Measurements from ENCODE around the gene MXD3.
"Not testable (repeated sequence)": the region's sequence is repeated elsewhere in the genome, so short reads cannot be mapped to it uniquely, and the experiment has no call there.

Gene MXD3

GRCh38 chr5:177343777-177344176, 32.1 kb upstream of the MXD3 start:
- no peak overlapping the region for H3K27ac ChIP-seq (ENCODE audit: low read length)
- no peaks in the 10 kb centered on the region for H3K27me3 ChIP-seq (ENCODE audit: control insufficient read depth, insufficient read depth, low read length)
- H3K36me3 ChIP-seq (ENCODE audit: control insufficient read depth, insufficient read depth, low read length): peaks cover under 1% of the 10 kb centered on the region; the same call in 1 of the 2 replicates
- WGBS (ENCODE audit: insufficient coverage, insufficient read length): no CpG with 5 or more reads among the region's 6 CpGs
- H3K4me3 ChIP-seq (ENCODE audit: low read length): no peak overlapping the region
- no peak for DNase-seq (ENCODE audit: low read depth, low spot score)
- no peaks in the 10 kb centered on the region for H3K4me1 ChIP-seq (ENCODE audit: control insufficient read depth, insufficient read depth, low read length)
- H3K9me3 ChIP-seq (ENCODE audit: control insufficient read depth, insufficient read depth, low read length): no peaks in the 10 kb centered on the region

GRCh38 chr5:177343000-177343399, 31.3 kb upstream of the MXD3 start:
- no CpG with 5 or more reads among the region's 14 CpGs for WGBS (ENCODE audit: insufficient coverage, insufficient read length)
- not testable (repeated sequence) for H3K36me3 ChIP-seq (ENCODE audit: control insufficient read depth, insufficient read depth, low read length)

GRCh38 chr5:177339107-177339638, 27.5 kb upstream of the MXD3 start:
- WGBS (ENCODE audit: insufficient coverage, insufficient read length): no CpG with 5 or more reads among the region's 11 CpGs
- no peak for DNase-seq (ENCODE audit: low read depth, low spot score)
- Histone ChIP-seq H3K36me3 (ENCODE audit: control insufficient read depth, insufficient read depth, low read length) (peaks cover 29% of the 10 kb centered on the region), H3K27ac (ENCODE audit: low read length) (no peak overlapping the region), H3K4me3 (ENCODE audit: low read length) (no peak overlapping the region), H3K4me1 (ENCODE audit: control insufficient read depth, insufficient read depth, low read length) (peaks cover 2% of the 10 kb centered on the region; the same call in 1 of the 2 replicates), H3K9me3 (ENCODE audit: control insufficient read depth, insufficient read depth, low read length) (no peaks in the 10 kb centered on the region), H3K27me3 (ENCODE audit: control insufficient read depth, insufficient read depth, low read length) (no peaks in the 10 kb centered on the region)

More at GRCh38 chr5:177343000-177343399, 31.3 kb upstream of the MXD3 start:
- not testable (repeated sequence) for DNase-seq (ENCODE audit: low read depth, low spot score); H3K4me3 ChIP-seq (ENCODE audit: low read length); H3K4me1 ChIP-seq (ENCODE audit: control insufficient read depth, insufficient read depth, low read length); H3K27me3 ChIP-seq (ENCODE audit: control insufficient read depth, insufficient read depth, low read length); H3K27ac ChIP-seq (ENCODE audit: low read length); H3K9me3 ChIP-seq (ENCODE audit: control insufficient read depth, insufficient read depth, low read length)

GRCh38 chr5:177338251-177339106, 26.8 kb upstream of the MXD3 start:
- H3K27me3 ChIP-seq (ENCODE audit: control insufficient read depth, insufficient read depth, low read length): no peaks in the 10 kb centered on the region
- no CpG with 5 or more reads among the region's 22 CpGs for WGBS (ENCODE audit: insufficient coverage, insufficient read length)
- no peak overlapping the region for H3K4me3 ChIP-seq (ENCODE audit: low read length)
- H3K9me3 ChIP-seq (ENCODE audit: control insufficient read depth, insufficient read depth, low read length): no peaks in the 10 kb centered on the region
- peaks cover 35% of the 10 kb centered on the region for H3K36me3 ChIP-seq (ENCODE audit: control insufficient read depth, insufficient read depth, low read length)
- H3K4me1 ChIP-seq (ENCODE audit: control insufficient read depth, insufficient read depth, low read length): peaks cover 2% of the 10 kb centered on the region; the same call in 1 of the 2 replicates
- no peak for DNase-seq (ENCODE audit: low read depth, low spot score)
- H3K27ac ChIP-seq (ENCODE audit: low read length): no peak overlapping the region

GRCh38 chr5:177336603-177337494, 25.2 kb upstream of the MXD3 start:
- DNase-seq (ENCODE audit: low read depth, low spot score): no peak
- H3K36me3 ChIP-seq (ENCODE audit: control insufficient read depth, insufficient read depth, low read length): peaks cover 41% of the 10 kb centered on the region
- H3K4me3 ChIP-seq (ENCODE audit: low read length): no peak overlapping the region
- no peak overlapping the region for H3K27ac ChIP-seq (ENCODE audit: low read length)
- no peaks in the 10 kb centered on the region for H3K27me3 ChIP-seq (ENCODE audit: control insufficient read depth, insufficient read depth, low read length)
- no CpG with 5 or more reads among the region's 36 CpGs for WGBS (ENCODE audit: insufficient coverage, insufficient read length)
- H3K4me1 ChIP-seq (ENCODE audit: control insufficient read depth, insufficient read depth, low read length): peaks cover 2% of the 10 kb centered on the region; the same call in 1 of the 2 replicates
- H3K9me3 ChIP-seq (ENCODE audit: control insufficient read depth, insufficient read depth, low read length): no peaks in the 10 kb centered on the region

- no peak overlapping the region for H3K4me3 ChIP-seq (ENCODE audit: low read length)
- H3K36me3 ChIP-seq (ENCODE audit: control insufficient read depth, insufficient read depth, low read length): peaks cover 41% of the 10 kb centered on the region
- H3K27me3 ChIP-seq (ENCODE audit: control insufficient read depth, insufficient read depth, low read length): no peaks in the 10 kb centered on the region
- H3K9me3 ChIP-seq (ENCODE audit: control insufficient read depth, insufficient read depth, low read length): no peaks in the 10 kb centered on the region
- WGBS (ENCODE audit: insufficient coverage, insufficient read length): no CpG with 5 or more reads among the region's 12 CpGs
- DNase-seq (ENCODE audit: low read depth, low spot score): no peak
- no peak overlapping the region for H3K27ac ChIP-seq (ENCODE audit: low read length)
- H3K4me1 ChIP-seq (ENCODE audit: control insufficient read depth, insufficient read depth, low read length): peaks cover 2% of the 10 kb centered on the region; the same call in 1 of the 2 replicates
Observed at GRCh38 chr5:177336112-177336511, 24.4 kb upstream of the MXD3 start.

- Histone ChIP-seq H3K4me3 (ENCODE audit: low read length) (no peak overlapping the region), H3K4me1 (ENCODE audit: control insufficient read depth, insufficient read depth, low read length) (peaks cover 2% of the 10 kb centered on the region; the same call in 1 of the 2 replicates), H3K27ac (ENCODE audit: low read length) (no peak overlapping the region), H3K27me3 (ENCODE audit: control insufficient read depth, insufficient read depth, low read length) (no peaks in the 10 kb centered on the region), H3K9me3 (ENCODE audit: control insufficient read depth, insufficient read depth, low read length) (no peaks in the 10 kb centered on the region), H3K36me3 (ENCODE audit: control insufficient read depth, insufficient read depth, low read length) (peaks cover 41% of the 10 kb centered on the region)
- WGBS (ENCODE audit: insufficient coverage, insufficient read length): no CpG with 5 or more reads among the region's 7 CpGs
- no peak for DNase-seq (ENCODE audit: low read depth, low spot score)
Observed at GRCh38 chr5:177335701-177336065, 24.0 kb upstream of the MXD3 start.

GRCh38 chr5:177334781-177335700, 23.3 kb upstream of the MXD3 start:
- DNase-seq (ENCODE audit: low read depth, low spot score): no peak
- Histone ChIP-seq H3K9me3 (ENCODE audit: control insufficient read depth, insufficient read depth, low read length) (no peaks in the 10 kb centered on the region), H3K27ac (ENCODE audit: low read length) (no peak overlapping the region), H3K4me3 (ENCODE audit: low read length) (no peak overlapping the region), H3K4me1 (ENCODE audit: control insufficient read depth, insufficient read depth, low read length) (peaks cover 2% of the 10 kb centered on the region; the same call in 1 of the 2 replicates), H3K27me3 (ENCODE audit: control insufficient read depth, insufficient read depth, low read length) (no peaks in the 10 kb centered on the region), H3K36me3 (ENCODE audit: control insufficient read depth, insufficient read depth, low read length) (peaks cover 41% of the 10 kb centered on the region)
- no CpG with 5 or more reads among the region's 21 CpGs for WGBS (ENCODE audit: insufficient coverage, insufficient read length)

- DNase-seq (ENCODE audit: low read depth, low spot score): no peak
- Histone ChIP-seq H3K4me1 (ENCODE audit: control insufficient read depth, insufficient read depth, low read length) (peaks cover 2% of the 10 kb centered on the region; the same call in 1 of the 2 replicates), H3K27me3 (ENCODE audit: control insufficient read depth, insufficient read depth, low read length) (no peaks in the 10 kb centered on the region), H3K36me3 (ENCODE audit: control insufficient read depth, insufficient read depth, low read length) (peaks cover 41% of the 10 kb centered on the region), H3K9me3 (ENCODE audit: control insufficient read depth, insufficient read depth, low read length) (no peaks in the 10 kb centered on the region), H3K4me3 (ENCODE audit: low read length) (no peak overlapping the region), H3K27ac (ENCODE audit: low read length) (no peak overlapping the region)
- WGBS (ENCODE audit: insufficient coverage, insufficient read length): no CpG with 5 or more reads among the region's 15 CpGs
Observed at GRCh38 chr5:177334155-177334551, 22.5 kb upstream of the MXD3 start.

All from iPS DF 6.9 (cell line).